IMR-90 (cell line): ENCODE data around the gene ETF1.

ENCODE experiments used
- FOS ChIP-seq: fragments of 150-350 bp; IDR thresholded peaks from 2 replicates; pipeline ENCODE4 v1.6.1; 2016; ENCODE audit warnings: low read depth, low read length
- MAFK ChIP-seq: IDR thresholded peaks from 2 replicates; pipeline ENCODE4 v1.6.1; 2012; ENCODE audit warnings: low read depth, low read length, improper control_type of control experiment
- RAD21 ChIP-seq: IDR thresholded peaks from 2 replicates; pipeline ENCODE4 v1.6.1; 2012; ENCODE audit warnings: low read length, improper control_type of control experiment
- SMC3 ChIP-seq: fragments of 150-350 bp; IDR thresholded peaks from 2 replicates; pipeline ENCODE4 v1.6.1; 2016; ENCODE audit warnings: low read depth, mild to moderate bottlenecking, antibody characterized with exemption, low read length, moderate library complexity

GRCh38 chr5:138517437-138517836 lies 25.6 kb downstream of the ETF1 start:
- TF ChIP-seq RAD21 = no peak
- no peak for TF ChIP-seq FOS
- no peak for TF ChIP-seq SMC3
- no peak for TF ChIP-seq MAFK
